H9 (cell line): ENCODE results near the gene CAMTA1. TPM values are rescaled to one million over a fixed set of nuclear protein-coding genes. Genes with fewer than 3 reads are reported as not detected.

ENCODE experiments used
- DNase-seq: peaks from one replicate; pipeline ENCODE4 v3.0.0-alpha.2; 2017
- H2AFZ ChIP-seq: one replicate; pipeline ENCODE4 v1.6.1; 2013; ENCODE audit warnings: mild to moderate bottlenecking, low read length, control low read depth, moderate library complexity
- H2AK5ac ChIP-seq: 2 replicates; pipeline ENCODE4 v1.6.1; 2013; ENCODE audit warnings: low read length, control low read depth, mixed read lengths; ENCODE audit not compliant: insufficient read length
- H2BK120ac ChIP-seq: one replicate; pipeline ENCODE4 v1.6.1; 2013; ENCODE audit warnings: low read depth, mild to moderate bottlenecking, low read length, control low read depth, inconsistent platforms; ENCODE audit not compliant: poor library complexity, severe bottlenecking
- H2BK12ac ChIP-seq: 2 replicates; pipeline ENCODE4 v1.6.1; 2013; ENCODE audit warnings: low read length, control low read depth, mixed read lengths, low read depth; ENCODE audit not compliant: insufficient read length
- H2BK15ac ChIP-seq: 2 replicates; pipeline ENCODE4 v1.6.1; 2013; ENCODE audit warnings: low read depth, low read length, control low read depth
- H2BK20ac ChIP-seq: one replicate; pipeline ENCODE4 v1.6.1; 2013; ENCODE audit warnings: low read depth, mild to moderate bottlenecking, low read length, control low read depth, inconsistent platforms; ENCODE audit not compliant: poor library complexity, severe bottlenecking
- H2BK5ac ChIP-seq: 2 replicates; pipeline ENCODE4 v1.6.1; 2013; ENCODE audit warnings: low read length, control low read depth, mixed read lengths; ENCODE audit not compliant: insufficient read length
- H3K14ac ChIP-seq: 2 replicates; pipeline ENCODE4 v1.6.1; 2013; ENCODE audit warnings: low read length, control low read depth; ENCODE audit not compliant: insufficient read depth
- H3K18ac ChIP-seq: 2 replicates; pipeline ENCODE4 v1.6.1; 2013; ENCODE audit warnings: low read depth, mild to moderate bottlenecking, mixed read lengths, low read length, control low read depth; ENCODE audit not compliant: insufficient read length
- H3K23ac ChIP-seq: 2 replicates; pipeline ENCODE4 v1.6.1; 2013; ENCODE audit warnings: low read length, control low read depth, mixed read lengths, low read depth; ENCODE audit not compliant: insufficient read length
- H3K23me2 ChIP-seq: 2 replicates; pipeline ENCODE4 v1.6.1; 2013; ENCODE audit warnings: low read depth, mild to moderate bottlenecking, mixed read lengths, low read length, control low read depth; ENCODE audit not compliant: insufficient read length, poor library complexity, severe bottlenecking
- H3K27ac ChIP-seq: 2 replicates; pipeline ENCODE4 v1.5.1; 2013; ENCODE audit warnings: low read length, control low read depth, mixed read lengths, low read depth; ENCODE audit not compliant: insufficient read length
- H3K27me3 ChIP-seq: 2 replicates; pipeline ENCODE4 v1.6.1; 2013; ENCODE audit warnings: low read length, control low read depth, inconsistent platforms; ENCODE audit not compliant: insufficient read depth
- H3K4ac ChIP-seq: 2 replicates; pipeline ENCODE4 v1.6.1; 2013; ENCODE audit warnings: low read depth, mild to moderate bottlenecking, control low read depth, inconsistent platforms, low read length, moderate library complexity
- H3K4me1 ChIP-seq: 2 replicates; pipeline ENCODE4 v1.6.1; 2013; ENCODE audit warnings: low read length, control low read depth, inconsistent platforms; ENCODE audit not compliant: insufficient read depth
- H3K4me2 ChIP-seq: 2 replicates; pipeline ENCODE4 v1.6.1; 2013; ENCODE audit warnings: low read length, control low read depth, mixed read lengths; ENCODE audit not compliant: insufficient read length, insufficient read depth
- H3K56ac ChIP-seq: 2 replicates; pipeline ENCODE4 v1.6.1; 2013; ENCODE audit warnings: low read depth, mild to moderate bottlenecking, mixed read lengths, low read length, control low read depth; ENCODE audit not compliant: insufficient read length
- H3K79me1 ChIP-seq: 2 replicates; pipeline ENCODE4 v1.6.1; 2013; ENCODE audit warnings: low read depth, mild to moderate bottlenecking, moderate library complexity, low read length, control low read depth, inconsistent platforms; ENCODE audit not compliant: insufficient read depth, poor library complexity, severe bottlenecking
- H3K79me2 ChIP-seq: 2 replicates; pipeline ENCODE4 v1.6.1; 2013; ENCODE audit warnings: low read length, control low read depth, inconsistent platforms; ENCODE audit not compliant: insufficient read depth
- H3K9ac ChIP-seq: 2 replicates; pipeline ENCODE4 v1.6.1; 2013; ENCODE audit warnings: low read length, control low read depth, mixed read lengths; ENCODE audit not compliant: insufficient read length; ENCODE audit errors: extremely low read depth
- H3K9me3 ChIP-seq: one replicate; pipeline ENCODE4 v1.6.1; 2013; ENCODE audit warnings: low read depth, low read length, inconsistent platforms; ENCODE audit not compliant: control insufficient read depth
- H3T11ph ChIP-seq: one replicate; pipeline ENCODE4 v1.6.1; 2013; ENCODE audit warnings: mild to moderate bottlenecking, low read length, control low read depth, inconsistent platforms
- H4K20me1 ChIP-seq: one replicate; pipeline ENCODE4 v1.6.1; 2013; ENCODE audit not compliant: control insufficient read depth, insufficient read length, insufficient read depth
- H4K5ac ChIP-seq: 2 replicates; pipeline ENCODE4 v1.6.1; 2013; ENCODE audit warnings: low read depth, mild to moderate bottlenecking, mixed read lengths, low read length, control low read depth; ENCODE audit not compliant: insufficient read length
- H4K8ac ChIP-seq: replicated peaks from 2 replicates; pipeline ENCODE4 v1.6.1; 2013; ENCODE audit warnings: low read length, control low read depth, mixed read lengths, low read depth; ENCODE audit not compliant: insufficient read length
- H4K91ac ChIP-seq: 2 replicates; pipeline ENCODE4 v1.6.1; 2013; ENCODE audit warnings: low read depth, mild to moderate bottlenecking, moderate library complexity, mixed read lengths, low read length, control low read depth; ENCODE audit not compliant: insufficient read length
- H3K27ac Mint-ChIP-seq, 3 experiments: 2 replicates in 2 of 3; 3 replicates in 1 of 3; pipeline ENCODE4 v1.8.0; 2020 to 2021; ENCODE audit warnings: mixed read lengths in 3 of 3, mild to moderate bottlenecking in 1 of 3, moderate library complexity in 1 of 3
- H3K27me3 Mint-ChIP-seq: 2 replicates; pipeline ENCODE4 v1.8.0; 2021; ENCODE audit warnings: low read depth, mild to moderate bottlenecking, moderate library complexity, mixed read lengths
- H3K36me3 Mint-ChIP-seq, 3 experiments: 2 replicates in 2 of 3; 3 replicates in 1 of 3; pipeline ENCODE4 v1.8.0; 2020 to 2021; ENCODE audit warnings: low read depth in 3 of 3, mixed read lengths in 3 of 3; ENCODE audit not compliant: insufficient read depth in 1 of 3
- H3K4me1 Mint-ChIP-seq, 2 experiments: 2 replicates each; pipeline ENCODE4 v1.8.0; 2020; ENCODE audit warnings: mixed read lengths in 2 of 2
- H3K4me3 Mint-ChIP-seq, 2 experiments: 2 replicates in 1 of 2; 3 replicates in 1 of 2; pipeline ENCODE4 v1.8.0; 2020 to 2021; ENCODE audit warnings: mild to moderate bottlenecking in 2 of 2, mixed read lengths in 2 of 2, moderate library complexity in 1 of 2
- H3K9me3 Mint-ChIP-seq, 2 experiments: 2 replicates in 1 of 2; 3 replicates in 1 of 2; pipeline ENCODE4 v1.8.0; 2020; ENCODE audit warnings: mild to moderate bottlenecking in 2 of 2, mixed read lengths in 2 of 2, moderate library complexity in 1 of 2
- CTCF ChIP-seq: fragments of 200-600 bp; sonication (generic); conservative IDR thresholded peaks from 3 replicates; pipeline ENCODE4 v1.8.0; 2021; ENCODE audit warnings: antibody characterized with exemption, mild to moderate bottlenecking
- WGBS: extraction: QIAGEN DNeasy Blood & Tissue Kit; methylation state at CpG from one replicate; pipeline ENCODE4 v1.1.7; 2013; ENCODE audit warnings: missing lambda C conversion rate, low lambda C conversion rate, mixed read lengths; ENCODE audit not compliant: insufficient read length; ENCODE audit errors: extremely low coverage; 5-methylcytosine and 5-hydroxymethylcytosine counted together
- total RNA-seq: library from RNA; stranded (reverse); gene quantifications from 2 replicates; pipeline ENCODE4 v1.2.1, GENCODE V29; 2021

Gene CAMTA1
- total RNA-seq, 1 experiment from 2014 or later: 115 TPM

DNA sequence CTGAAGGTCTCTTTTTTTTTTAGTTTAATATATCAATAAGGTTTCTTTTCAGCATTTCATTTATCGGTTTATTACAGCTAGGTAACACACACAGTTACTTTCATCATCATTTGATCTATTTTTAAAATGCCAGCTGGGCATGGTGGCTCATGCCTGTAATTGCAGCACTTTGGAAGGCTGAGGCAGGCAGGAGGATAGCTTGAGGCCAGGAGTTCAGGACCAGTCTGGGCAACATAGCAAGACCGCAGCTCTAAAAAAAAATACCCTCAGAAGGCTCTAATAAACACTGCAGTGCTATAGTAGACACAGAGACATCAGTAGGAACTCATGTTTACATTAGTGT, 937.4 kb downstream of the CAMTA1 start:
- Mint-ChIP-seq H3K27ac (no peak overlapping the region), H3K27me3 (peaks cover 5% of the 10 kb centered on the region), H3K36me3 (no peaks in the 10 kb centered on the region), H3K4me3 (no peak overlapping the region), H3K4me1 (peaks cover 7 to 10% of the 10 kb centered on the region in 2 experiments), H3K9me3 (no peaks in the 10 kb centered on the region)
- Histone ChIP-seq H2BK5ac (no peak overlapping the region), H3K79me2 (no peaks in the 10 kb centered on the region), H4K20me1 (no peaks in the 10 kb centered on the region), H3K14ac (no peak overlapping the region), H4K91ac (no peak overlapping the region), H3K23me2 (no peaks in the 10 kb centered on the region), H3T11ph (no peak overlapping the region), H3K23ac (no peak overlapping the region), H2BK120ac (no peak overlapping the region), H3K4me1 (no peaks in the 10 kb centered on the region), H3K4me2 (no peak overlapping the region), H3K4ac (no peak overlapping the region), H4K8ac (no peak overlapping the region), H3K9ac (no peak overlapping the region), H2BK12ac (no peak overlapping the region), H3K18ac (no peak overlapping the region), H3K56ac (no peak overlapping the region), H2AK5ac (no peak overlapping the region), H3K27ac (no peak overlapping the region), H2AFZ (no peak overlapping the region), H3K79me1 (no peaks in the 10 kb centered on the region), H2BK20ac (no peak overlapping the region), H4K5ac (no peak overlapping the region), H2BK15ac (no peak overlapping the region), H3K9me3 (no peaks in the 10 kb centered on the region), H3K27me3 (no peaks in the 10 kb centered on the region; the same call in 1 of the 2 replicates)
- DNase-seq: no peak
- WGBS: no CpG with 5 or more reads among the region's 2 CpGs
- no peak for TF ChIP-seq CTCF
